Neuronal stem cell (in vitro differentiated cells): ENCODE results near the gene SMAP2.
A peak's percentile ranks its signal among the peaks of the same experiment; 100 is the strongest.

Source experiments
- DNase-seq: peaks from one replicate; pipeline ENCODE4 v3.0.0-alpha.2; 2013; ENCODE audit warnings: low spot score
- H2AFZ ChIP-seq: one replicate; pipeline ENCODE4 v1.6.1; 2013; ENCODE audit warnings: mild to moderate bottlenecking, low read length, inconsistent platforms
- H2AK5ac ChIP-seq: 2 replicates; pipeline ENCODE4 v1.6.1; 2013; ENCODE audit warnings: low read depth, mild to moderate bottlenecking, inconsistent platforms, low read length, moderate library complexity, mixed read lengths
- H2BK120ac ChIP-seq: 2 replicates; pipeline ENCODE4 v1.6.1; 2013; ENCODE audit warnings: low read depth, mild to moderate bottlenecking, inconsistent platforms, low read length, moderate library complexity, mixed read lengths
- H2BK12ac ChIP-seq: one replicate; pipeline ENCODE4 v1.6.1; 2013; ENCODE audit warnings: low read length, inconsistent platforms
- H2BK15ac ChIP-seq: 2 replicates; pipeline ENCODE4 v1.6.1; 2013; ENCODE audit warnings: mild to moderate bottlenecking, low read length, inconsistent platforms, mixed read lengths
- H2BK5ac ChIP-seq: one replicate; pipeline ENCODE4 v1.6.1; 2013; ENCODE audit warnings: inconsistent platforms, mild to moderate bottlenecking, low read length, moderate library complexity
- H3K14ac ChIP-seq: one replicate; pipeline ENCODE4 v1.6.1; 2013; ENCODE audit warnings: low read length, inconsistent platforms
- H3K18ac ChIP-seq: 2 replicates; pipeline ENCODE4 v1.6.1; 2013; ENCODE audit warnings: low read length, inconsistent platforms
- H3K23ac ChIP-seq: 2 replicates; pipeline ENCODE4 v1.6.1; 2013; ENCODE audit warnings: low read depth, mild to moderate bottlenecking, mixed read lengths, low read length, inconsistent platforms; ENCODE audit not compliant: poor library complexity
- H3K27ac ChIP-seq: replicated peaks from 3 replicates; pipeline ENCODE4 v1.5.1; 2013; ENCODE audit warnings: low read length, inconsistent platforms
- H3K27me3 ChIP-seq, 3 experiments: 2 replicates each; pipeline ENCODE4 v1.6.1; 2013; ENCODE audit warnings: low read length in 3 of 3, mild to moderate bottlenecking in 2 of 3, inconsistent platforms in 1 of 3, low read depth in 1 of 3, mixed read lengths in 1 of 3, moderate library complexity in 1 of 3; ENCODE audit not compliant: control insufficient read depth in 3 of 3, insufficient read depth in 3 of 3
- H3K36me3 ChIP-seq, 2 donors: replicated peaks in 1 of 2; 2 replicates each; pipeline ENCODE4 v1.6.1; 2013; ENCODE audit warnings: low read length in 2 of 2; ENCODE audit not compliant: control insufficient read depth in 2 of 2, insufficient read depth in 2 of 2
- H3K4ac ChIP-seq: 2 replicates; pipeline ENCODE4 v1.6.1; 2013; ENCODE audit warnings: inconsistent platforms, mild to moderate bottlenecking, low read length, moderate library complexity
- H3K4me1 ChIP-seq, 2 donors: 1 replicate in 1 of 2; 2 replicates in 1 of 2; pipeline ENCODE4 v1.6.1; 2013; ENCODE audit warnings: low read length in 2 of 2, low read depth in 1 of 2; ENCODE audit not compliant: control insufficient read depth in 2 of 2, insufficient read depth in 1 of 2
- H3K4me2 ChIP-seq: one replicate; pipeline ENCODE4 v1.6.1; 2013; ENCODE audit warnings: mild to moderate bottlenecking, low read length, inconsistent platforms; ENCODE audit not compliant: insufficient read depth, poor library complexity, severe bottlenecking
- H3K4me3 ChIP-seq, 2 donors: 2 replicates each; pipeline ENCODE4 v1.5.1; 2013; ENCODE audit warnings: low read length in 2 of 2, mild to moderate bottlenecking in 2 of 2, inconsistent platforms in 1 of 2, moderate library complexity in 1 of 2
- H3K79me1 ChIP-seq: one replicate; pipeline ENCODE4 v1.6.1; 2013; ENCODE audit warnings: low read depth, mild to moderate bottlenecking, inconsistent platforms, low read length, moderate library complexity
- H3K9ac ChIP-seq: one replicate; pipeline ENCODE4 v1.6.1; 2013; ENCODE audit warnings: mild to moderate bottlenecking, low read depth, low read length, inconsistent platforms; ENCODE audit not compliant: poor library complexity
- H3K9me3 ChIP-seq, 2 donors: replicated peaks in 1 of 2; 2 replicates each; pipeline versions ENCODE3 to v1.6.1; 2013; ENCODE audit warnings: low read length in 2 of 2, mild to moderate bottlenecking in 2 of 2, inconsistent platforms in 1 of 2, low read depth in 1 of 2, mixed read lengths in 1 of 2, moderate library complexity in 1 of 2; ENCODE audit not compliant: control insufficient read depth in 2 of 2, insufficient read depth in 1 of 2
- H4K8ac ChIP-seq: one replicate; pipeline ENCODE4 v1.6.1; 2013; ENCODE audit warnings: low read depth, mild to moderate bottlenecking, inconsistent platforms, low read length, moderate library complexity
- H4K91ac ChIP-seq: one replicate; pipeline ENCODE4 v1.6.1; 2013; ENCODE audit warnings: low read length, low read depth, mild to moderate bottlenecking, inconsistent platforms; ENCODE audit not compliant: poor library complexity
- WGBS, 2 donors: extraction: QIAGEN DNeasy Blood & Tissue Kit; methylation state at CpG; one replicate each; pipeline ENCODE4 v1.1.7; 2013; ENCODE audit warnings: missing lambda C conversion rate in 2 of 2, mixed read lengths in 1 of 2; ENCODE audit not compliant: insufficient read length in 2 of 2, insufficient replicate concordance in 1 of 2; ENCODE audit errors: extremely low coverage in 2 of 2; 5-methylcytosine and 5-hydroxymethylcytosine counted together

Gene SMAP2

GRCh38 chr1:40411843-40412242 is 38.3 kb downstream of the SMAP2 start:
- Histone ChIP-seq H3K79me1 (no peaks in the 10 kb centered on the region), H3K27me3 (no peaks in the 10 kb centered on the region), H3K36me3 (peaks cover 5 to 67% of the 10 kb centered on the region in 2 donors), H3K18ac (no peak overlapping the region), H3K4me2 (no peak overlapping the region), H3K23ac (no peak overlapping the region), H2BK15ac (no peak overlapping the region), H3K27ac (no peak overlapping the region), H2AFZ (no peak overlapping the region), H4K91ac (no peak overlapping the region), H2BK12ac (no peak overlapping the region), H2BK120ac (no peak overlapping the region), H3K4me1 (no peaks in the 10 kb centered on the region), H4K8ac (no peak overlapping the region), H3K9ac (no peak overlapping the region), H3K4ac (no peak overlapping the region), H3K14ac (no peak overlapping the region), H2BK5ac (no peak overlapping the region), H3K9me3 (no peaks in the 10 kb centered on the region), H2AK5ac (no peak overlapping the region), H3K4me3 (no peak overlapping the region)
- DNase-seq: no peak
- WGBS, 2 donors: no CpG with 5 or more reads among the region's 2 CpGs

GRCh38 chr1:40413527-40414252 is 40.2 kb downstream of the SMAP2 start:
- H4K91ac ChIP-seq: no peak overlapping the region
- H2AK5ac ChIP-seq: no peak overlapping the region
- no peak overlapping the region for H3K14ac ChIP-seq
- H3K27ac ChIP-seq: no peak overlapping the region
- H2BK15ac ChIP-seq: no peak overlapping the region
- no peaks in the 10 kb centered on the region for H3K4me1 ChIP-seq
- DNase-seq: no peak
- no peaks in the 10 kb centered on the region for H3K27me3 ChIP-seq
- WGBS, 2 donors: no CpG with 5 or more reads among the region's 6 CpGs
- H3K4me2 ChIP-seq: no peak overlapping the region
- no peak overlapping the region for H3K9ac ChIP-seq
- no peak overlapping the region for H3K4me3 ChIP-seq
- peaks cover 8 to 82% of the 10 kb centered on the region in 2 donors for H3K36me3 ChIP-seq
- H2AFZ ChIP-seq: no peak overlapping the region
- no peaks in the 10 kb centered on the region for H3K9me3 ChIP-seq
- H3K79me1 ChIP-seq: no peaks in the 10 kb centered on the region
- no peak overlapping the region for H3K4ac ChIP-seq
- H3K18ac ChIP-seq: no peak overlapping the region
- no peak overlapping the region for H2BK12ac ChIP-seq
- no peak overlapping the region for H3K23ac ChIP-seq
- no peak overlapping the region for H2BK5ac ChIP-seq
- H2BK120ac ChIP-seq: no peak overlapping the region
- no peak overlapping the region for H4K8ac ChIP-seq

GRCh38 chr1:40414331-40414730 is 40.8 kb downstream of the SMAP2 start:
- H3K18ac ChIP-seq: no peak overlapping the region
- H3K27me3 ChIP-seq: no peaks in the 10 kb centered on the region
- H2BK5ac ChIP-seq: no peak overlapping the region
- H3K14ac ChIP-seq: no peak overlapping the region
- no peaks in the 10 kb centered on the region for H3K4me1 ChIP-seq
- no peak overlapping the region for H2AK5ac ChIP-seq
- no peak overlapping the region for H2AFZ ChIP-seq
- H3K4me2 ChIP-seq: no peak overlapping the region
- H2BK12ac ChIP-seq: no peak overlapping the region
- H3K23ac ChIP-seq: no peak overlapping the region
- no peak overlapping the region for H2BK15ac ChIP-seq
- H3K4ac ChIP-seq: no peak overlapping the region
- no peaks in the 10 kb centered on the region for H3K79me1 ChIP-seq
- H2BK120ac ChIP-seq: no peak overlapping the region
- H3K9me3 ChIP-seq: no peaks in the 10 kb centered on the region
- no CpG with 5 or more reads among the region's 3 CpGs for WGBS, 2 donors
- H3K4me3 ChIP-seq: no peak overlapping the region
- H4K91ac ChIP-seq: no peak overlapping the region
- no peak overlapping the region for H3K27ac ChIP-seq
- H3K36me3 ChIP-seq: peaks cover 8 to 79% of the 10 kb centered on the region in 2 donors
- no peak overlapping the region for H4K8ac ChIP-seq
- H3K9ac ChIP-seq: no peak overlapping the region
- DNase-seq: no peak

GRCh38 chr1:40416709-40417108 is 43.2 kb downstream of the SMAP2 start:
- Histone ChIP-seq H3K4me3 (peak overlapping the region in 1 of 2 donors; percentile 56), H2AK5ac (no peak overlapping the region), H3K27me3 (no peaks in the 10 kb centered on the region), H3K4ac (no peak overlapping the region), H3K36me3 (peaks cover 8 to 63% of the 10 kb centered on the region in 2 donors), H2BK12ac (no peak overlapping the region), H4K91ac (no peak overlapping the region), H3K9ac (no peak overlapping the region), H3K4me1 (peaks cover 7 to 10% of the 10 kb centered on the region in 2 donors), H4K8ac (no peak overlapping the region), H2BK15ac (no peak overlapping the region), H3K18ac (no peak overlapping the region), H2BK5ac (no peak overlapping the region), H3K14ac (no peak overlapping the region), H2BK120ac (no peak overlapping the region), H3K4me2 (no peak overlapping the region), H3K9me3 (no peaks in the 10 kb centered on the region), H3K27ac (no peak overlapping the region), H3K23ac (no peak overlapping the region), H3K79me1 (no peaks in the 10 kb centered on the region), H2AFZ (no peak overlapping the region)
- no CpG with 5 or more reads among the region's 4 CpGs for WGBS, 2 donors
- no peak for DNase-seq
